Measurements from ENCODE around the gene PPP1R27.

DNA sequence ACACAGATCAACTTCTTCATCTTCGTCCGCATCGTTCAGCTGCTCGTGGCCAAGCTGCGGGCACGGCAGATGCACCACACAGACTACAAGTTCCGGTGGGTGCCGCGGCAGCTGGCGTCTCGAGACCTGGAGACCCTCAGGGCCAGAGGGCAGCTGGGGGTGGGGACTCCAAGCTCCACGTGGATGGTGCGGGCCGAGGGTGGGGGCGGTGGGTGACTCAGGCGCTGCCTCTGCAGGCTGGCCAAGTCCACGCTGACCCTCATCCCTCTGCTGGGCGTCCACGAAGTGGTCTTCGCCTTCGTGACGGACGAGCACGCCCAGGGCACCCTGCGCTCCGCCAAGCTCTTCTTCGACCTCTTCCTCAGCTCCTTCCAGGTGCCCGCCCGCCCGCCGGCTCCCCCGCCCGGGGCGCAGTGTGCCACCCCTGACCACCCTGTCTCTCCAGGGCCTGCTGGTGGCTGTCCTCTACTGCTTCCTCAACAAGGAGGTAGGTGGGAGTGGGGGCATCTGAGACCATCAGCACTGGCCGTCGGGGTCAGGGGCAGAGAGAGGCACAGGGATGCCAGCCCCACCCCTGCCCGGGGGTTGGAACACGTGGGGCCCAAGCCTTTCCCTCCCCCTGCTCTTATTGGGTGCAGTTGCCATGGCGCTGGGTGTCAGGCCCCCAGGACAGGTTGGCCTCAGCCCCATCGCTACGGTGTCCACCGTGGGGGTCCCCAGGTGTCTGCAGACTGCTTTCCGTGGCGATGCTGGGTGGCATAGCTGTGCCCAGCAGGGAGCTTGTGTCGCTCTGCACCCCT is 22.1 kb downstream of the PPP1R27 start:
- TF ChIP-seq SUZ12 (IDR thresholded peaks at IDR 0.05; ENCODE audit: extremely low read depth, insufficient read depth, insufficient read length) (no peak), ZNF274 (IDR thresholded peaks at IDR 0.05; ENCODE audit: low read depth, low read length) (no peak)

All from NT2/D1 (cell line).